DMS53 treated with DMSO at 0.1 percent for 48 hours (cell line): ENCODE results near the gene DNAJB13.

Source experiments
- DNase-seq: peaks from one replicate; lab custom pipeline; 2025; ENCODE audit not compliant: unreplicated experiment; lab: John Stamatoyannopoulos, UW

Gene DNAJB13

DNA sequence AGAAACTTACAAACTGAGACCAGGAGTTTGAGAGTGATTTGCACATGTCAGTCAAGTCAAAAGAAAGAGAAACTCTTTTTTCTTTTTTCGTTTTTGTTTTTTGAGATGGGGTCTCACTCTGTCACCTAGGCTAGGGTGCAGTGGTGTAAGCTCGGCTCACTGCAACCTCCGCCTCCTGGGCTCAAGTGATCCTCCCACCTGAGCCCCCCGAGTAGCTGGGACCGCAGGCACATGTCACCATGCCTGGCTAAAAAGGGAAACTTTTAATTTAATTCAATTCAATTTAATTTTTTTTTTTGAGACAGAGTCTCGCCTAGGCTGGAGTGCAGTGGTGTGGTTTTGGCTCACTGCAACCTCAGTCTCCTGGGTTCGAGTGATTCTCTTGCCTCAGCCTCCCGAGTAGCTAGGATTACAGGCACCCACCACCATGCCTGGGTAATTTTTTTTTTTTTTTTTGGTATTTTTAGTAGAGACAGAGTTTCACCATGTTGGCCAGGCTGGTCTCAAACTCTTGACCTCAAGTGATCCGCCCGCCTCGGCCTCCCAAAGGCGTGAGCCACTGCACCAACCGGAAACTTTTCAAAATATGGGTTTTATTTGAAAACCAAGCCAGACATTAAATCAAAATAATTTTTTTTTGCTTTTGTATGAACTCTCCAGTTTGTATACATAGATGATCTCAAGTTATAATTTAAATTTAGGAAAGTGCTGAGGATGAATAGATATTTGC, 48.2 kb downstream of the DNAJB13 start:
- no peak for DNase-seq

DNA sequence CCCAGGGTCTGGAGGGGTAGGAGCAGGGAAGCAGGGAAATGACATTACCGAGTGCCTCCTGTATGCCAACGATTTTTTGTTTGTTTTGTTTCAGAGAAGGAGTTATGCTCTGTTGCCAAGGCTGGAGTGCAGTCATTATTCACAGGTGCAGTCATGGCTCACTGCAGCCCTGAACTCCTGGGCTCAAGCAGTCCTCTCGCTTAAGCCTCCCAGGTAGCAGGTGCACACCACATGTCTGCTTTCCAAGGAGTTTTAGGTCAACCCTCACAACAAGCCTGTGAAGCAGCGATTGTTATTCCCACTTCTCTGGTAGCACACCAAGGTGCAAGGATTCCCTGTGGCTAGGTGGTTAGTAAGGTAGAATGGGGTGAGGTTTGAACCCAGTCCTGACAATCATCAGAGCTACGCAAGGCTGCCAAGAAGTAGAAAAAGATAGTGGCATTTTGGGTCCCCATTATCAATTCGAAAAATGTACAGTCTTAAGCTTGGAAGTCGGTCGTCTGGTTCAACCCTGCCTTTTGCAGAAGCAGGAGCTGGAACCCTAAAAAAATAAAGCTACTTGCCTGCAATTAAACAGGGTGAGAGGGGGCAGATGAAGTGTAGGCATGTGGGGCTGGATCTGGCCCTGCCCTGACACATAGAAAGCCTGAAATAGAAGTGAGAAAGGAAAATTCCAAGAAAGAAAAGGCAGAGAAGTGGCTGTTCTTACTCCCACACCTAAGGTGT, 48.9 kb downstream of the DNAJB13 start:
- DNase-seq = peak; percentile 99

DNA sequence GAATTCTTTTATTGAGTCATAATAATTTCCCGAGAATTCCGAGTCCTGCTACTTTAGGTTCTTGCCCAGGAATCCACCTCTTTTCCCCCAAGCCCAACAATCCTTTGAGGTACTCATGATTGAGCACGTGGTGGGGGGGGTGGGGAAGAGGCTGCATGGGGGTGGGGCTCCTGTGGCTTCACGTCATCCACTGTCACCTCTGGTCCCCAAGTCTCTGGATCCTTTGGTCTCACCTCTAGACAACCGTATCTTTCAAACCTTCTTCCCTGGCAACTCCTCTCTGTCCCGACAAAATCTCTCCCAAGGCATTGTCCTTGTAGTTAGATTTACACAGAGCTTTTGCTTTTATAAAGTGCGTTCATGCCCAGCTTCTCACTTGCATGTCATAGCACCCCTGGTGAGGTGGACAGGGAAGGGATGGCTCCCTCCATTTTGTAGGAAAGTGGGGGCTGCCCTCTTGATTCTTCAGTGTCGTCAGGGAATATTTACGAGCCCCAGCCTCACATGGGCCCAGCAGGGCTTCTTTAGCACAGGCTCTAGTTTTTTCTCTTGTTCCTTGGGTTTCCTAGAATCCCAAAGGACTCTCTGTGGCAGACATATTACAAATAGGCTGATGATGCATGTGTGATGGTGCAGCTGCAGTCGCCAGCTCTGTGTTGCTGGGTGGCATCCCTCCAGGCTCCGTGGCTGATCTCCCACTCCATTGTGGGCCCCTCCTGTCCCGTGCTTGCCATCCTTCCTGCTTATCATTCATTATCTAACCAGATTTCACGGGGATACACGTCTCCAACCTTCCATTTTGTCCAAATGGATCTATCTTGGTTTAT, 49.7 kb downstream of the DNAJB13 start:
- DNase-seq = no peak

DNA sequence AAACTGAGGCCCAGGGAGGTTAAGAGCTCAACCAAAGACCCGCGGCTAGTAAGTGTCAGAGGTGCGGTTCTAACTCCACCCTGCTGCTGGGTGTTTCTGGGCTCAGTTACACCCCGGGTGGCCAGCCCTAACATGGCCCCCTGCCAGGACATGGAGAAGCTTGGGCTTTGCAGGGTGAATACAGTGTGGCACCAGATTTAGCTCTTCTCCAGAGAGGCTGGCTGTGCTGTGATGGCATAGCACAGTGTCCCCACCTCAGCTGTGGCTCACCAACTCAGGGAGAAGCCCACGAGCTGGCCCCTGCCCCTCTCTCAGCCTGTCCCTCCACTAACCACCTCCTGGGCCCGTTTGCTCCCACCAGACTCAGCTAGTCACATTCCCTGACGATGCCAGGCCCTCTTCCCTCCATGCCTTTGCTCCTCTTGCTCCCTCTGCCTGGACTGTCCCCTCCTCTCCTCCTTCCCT, 51.0 kb downstream of the DNAJB13 start:
- DNase-seq = no peak

DNA sequence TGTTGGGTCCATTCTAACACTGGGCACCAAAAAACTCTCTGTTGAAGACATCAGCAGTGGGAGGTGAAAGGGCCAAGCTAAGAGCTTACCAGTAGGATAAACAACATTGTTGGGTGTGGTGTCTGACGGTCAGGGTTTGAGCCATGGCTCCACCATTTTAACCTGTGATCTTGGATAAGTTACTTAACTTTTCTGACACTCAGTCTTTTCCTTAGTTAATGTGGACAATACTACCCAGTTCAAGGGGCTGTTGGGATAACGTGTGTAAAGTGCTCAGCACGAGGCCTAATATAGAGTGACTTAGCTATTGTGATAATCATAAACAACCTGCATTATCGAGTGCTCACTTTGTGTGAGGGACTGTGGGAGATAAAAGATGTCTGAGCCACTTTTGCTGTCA, 52.0 kb downstream of the DNAJB13 start:
- no peak for DNase-seq

DNA sequence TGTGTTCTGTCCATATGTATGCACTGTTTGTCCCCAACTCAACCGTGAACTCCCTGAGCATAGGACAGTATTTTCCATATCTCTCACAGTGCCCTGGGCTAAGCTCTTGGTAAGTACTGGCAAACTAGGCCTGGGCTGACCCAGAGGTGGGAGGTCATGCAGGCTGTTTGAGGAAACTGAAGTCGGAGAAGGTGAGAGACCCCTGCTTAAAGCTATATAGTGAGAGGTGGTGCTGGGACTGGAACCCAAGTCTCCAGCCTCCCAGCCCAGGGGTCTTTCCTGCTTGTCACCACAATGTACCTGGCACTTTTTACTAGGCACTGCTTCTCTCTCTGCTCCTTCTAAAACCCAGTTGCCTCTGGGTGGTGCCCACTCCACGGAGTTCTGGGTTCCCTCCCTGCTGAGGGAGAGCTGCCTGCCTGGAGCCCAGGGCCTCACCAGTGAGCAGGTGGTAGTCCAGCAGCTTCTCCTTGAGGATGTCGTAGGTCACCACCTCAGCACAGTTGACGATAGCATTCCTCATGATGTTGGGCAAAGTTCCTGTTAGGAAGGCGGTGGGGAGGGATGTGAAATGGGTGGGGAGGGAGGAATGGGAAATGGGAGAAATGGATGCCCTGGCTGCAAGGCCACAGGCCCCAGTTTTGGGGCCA, 53.3 kb downstream of the DNAJB13 start:
- no peak for DNase-seq

DNA sequence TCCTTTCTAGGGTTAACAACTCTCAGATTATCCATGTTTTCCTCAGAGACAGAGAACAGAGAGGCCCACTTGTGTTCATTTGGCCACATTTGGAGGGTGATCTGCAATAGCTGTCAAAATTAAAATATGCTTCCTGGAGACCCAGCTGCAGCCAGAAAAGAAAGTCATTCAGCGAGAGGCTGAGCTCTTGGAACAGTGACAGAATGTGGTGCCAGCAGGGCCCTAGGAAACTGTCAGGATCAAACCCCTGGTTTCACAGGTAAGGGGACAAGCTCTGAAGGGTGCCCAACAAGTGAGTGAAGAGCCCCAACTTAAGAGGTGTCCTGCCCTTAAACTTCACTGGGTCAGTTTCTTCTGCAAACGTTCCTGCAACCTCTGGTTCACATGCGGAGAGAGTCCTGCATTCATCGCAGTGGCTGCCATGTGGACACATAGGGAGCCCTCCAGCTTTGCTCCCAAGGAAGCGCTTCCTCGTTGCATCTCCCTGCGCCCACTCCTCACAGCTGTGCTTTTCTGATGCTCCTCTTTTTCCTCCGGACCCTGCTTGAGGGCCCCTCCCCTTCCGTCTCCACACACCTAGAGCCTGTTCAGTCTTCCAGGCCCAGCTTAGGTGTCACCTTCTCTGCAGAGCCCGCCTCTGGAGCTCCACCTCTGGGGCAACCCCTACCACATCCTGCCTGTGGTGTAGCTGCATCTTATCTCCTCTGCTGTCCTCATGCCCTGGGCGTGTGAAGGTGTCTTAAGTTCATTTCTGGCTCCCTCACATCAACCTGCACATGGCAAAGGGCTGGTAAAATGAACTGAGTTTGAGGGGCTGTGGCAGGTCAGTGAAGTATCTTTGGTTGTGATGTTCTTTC, 54.2 kb downstream of the DNAJB13 start:
- no peak for DNase-seq

DNA sequence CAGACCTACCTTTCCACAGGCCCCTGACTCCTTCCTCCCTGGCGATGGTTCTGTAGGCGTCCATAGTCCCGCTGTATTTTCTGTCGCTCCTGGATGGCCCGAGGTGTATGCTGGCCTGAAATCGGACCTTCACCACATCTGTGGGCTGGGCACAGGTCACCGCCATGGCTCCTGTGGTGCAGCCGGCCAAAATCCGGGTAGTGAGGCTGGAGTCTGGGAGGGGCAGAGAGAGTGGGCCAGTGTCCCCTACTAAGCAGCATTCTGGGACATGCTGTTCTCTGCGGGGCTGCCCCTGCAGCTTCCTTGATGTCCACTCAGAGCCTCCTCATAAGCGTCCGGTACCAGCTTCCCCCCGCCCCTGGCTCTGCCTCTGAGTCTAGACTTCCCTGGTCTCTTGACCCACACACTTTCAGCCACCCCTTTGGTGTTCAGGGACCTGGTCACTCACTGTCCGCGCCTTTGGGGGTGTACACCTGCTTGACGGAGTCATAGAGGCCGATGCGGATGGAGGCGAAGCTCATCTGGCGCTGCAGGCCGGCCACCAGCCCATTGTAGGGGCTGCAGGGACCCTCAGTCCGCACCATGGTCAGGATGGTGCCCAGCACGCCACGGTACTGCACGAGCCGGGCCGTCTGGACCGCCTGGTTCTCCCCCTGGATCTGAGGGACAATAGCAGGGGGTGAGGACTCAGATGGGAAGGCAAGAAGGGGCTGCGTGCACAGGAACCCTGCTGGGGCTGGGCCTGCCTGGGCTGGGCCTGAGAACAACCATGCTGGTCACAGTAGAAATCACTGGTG, 55.1 kb downstream of the DNAJB13 start:
- no peak for DNase-seq

DNA sequence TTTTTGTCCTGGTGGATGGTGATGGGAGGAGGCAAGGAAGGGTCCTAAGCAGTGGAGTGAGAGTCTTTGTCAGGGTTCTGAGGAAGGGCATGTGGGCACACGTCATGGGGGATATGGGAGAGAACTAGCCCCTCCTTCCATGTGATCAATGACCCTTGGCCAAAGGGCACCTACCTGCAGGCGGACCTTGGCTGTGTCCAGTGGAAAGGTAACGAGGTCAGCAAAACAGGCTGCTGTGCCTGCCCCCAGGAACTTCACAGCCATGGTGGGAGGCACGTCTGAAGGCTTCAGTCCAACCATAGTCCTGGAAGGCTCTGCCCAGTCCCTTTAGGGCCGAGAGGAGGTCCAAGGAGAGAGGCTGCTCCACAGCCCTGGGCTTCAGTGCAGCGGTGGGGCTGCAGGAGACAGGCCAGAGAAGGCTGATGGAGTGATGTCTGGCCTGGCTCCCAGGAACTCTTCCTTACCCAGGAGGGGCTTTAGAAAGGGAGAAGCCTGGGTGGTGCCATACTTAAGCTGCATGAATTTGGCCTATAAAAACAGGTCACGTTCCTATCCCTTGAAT, 56.0 kb downstream of the DNAJB13 start:
- DNase-seq = no peak

DNA sequence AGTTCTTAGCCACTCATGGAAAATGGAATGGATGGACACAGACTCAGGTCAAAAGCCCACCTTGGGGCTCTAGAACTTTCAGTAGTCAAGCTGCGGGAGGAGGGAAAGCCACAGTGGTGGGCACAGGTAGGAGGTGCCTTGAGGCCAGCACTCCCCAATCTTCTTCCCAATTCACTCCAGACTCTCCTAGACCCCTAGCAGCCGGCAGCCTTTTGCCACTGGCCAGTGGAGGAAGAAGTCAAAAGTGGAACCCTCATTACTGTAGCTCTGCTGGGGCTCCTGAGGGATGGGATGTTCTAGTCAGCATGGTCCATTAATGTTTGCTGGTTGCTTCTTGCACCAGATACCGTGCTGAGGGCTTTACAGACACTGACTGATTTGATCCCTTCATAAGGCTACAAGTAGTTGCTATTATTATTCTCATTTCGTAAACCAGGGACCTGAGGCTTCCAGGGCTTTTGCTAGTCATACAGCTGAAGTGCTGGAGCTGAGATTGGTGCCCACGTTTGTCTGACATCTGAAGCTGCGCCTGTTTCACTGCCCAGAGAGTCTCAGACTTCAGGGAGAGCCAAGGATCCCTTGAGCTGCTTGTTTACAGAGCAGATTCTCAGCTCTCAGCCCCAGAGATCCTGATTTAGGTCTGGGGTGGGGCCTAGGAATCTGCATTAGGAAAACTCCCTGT, 57.0 kb downstream of the DNAJB13 start:
- no peak for DNase-seq

DNA sequence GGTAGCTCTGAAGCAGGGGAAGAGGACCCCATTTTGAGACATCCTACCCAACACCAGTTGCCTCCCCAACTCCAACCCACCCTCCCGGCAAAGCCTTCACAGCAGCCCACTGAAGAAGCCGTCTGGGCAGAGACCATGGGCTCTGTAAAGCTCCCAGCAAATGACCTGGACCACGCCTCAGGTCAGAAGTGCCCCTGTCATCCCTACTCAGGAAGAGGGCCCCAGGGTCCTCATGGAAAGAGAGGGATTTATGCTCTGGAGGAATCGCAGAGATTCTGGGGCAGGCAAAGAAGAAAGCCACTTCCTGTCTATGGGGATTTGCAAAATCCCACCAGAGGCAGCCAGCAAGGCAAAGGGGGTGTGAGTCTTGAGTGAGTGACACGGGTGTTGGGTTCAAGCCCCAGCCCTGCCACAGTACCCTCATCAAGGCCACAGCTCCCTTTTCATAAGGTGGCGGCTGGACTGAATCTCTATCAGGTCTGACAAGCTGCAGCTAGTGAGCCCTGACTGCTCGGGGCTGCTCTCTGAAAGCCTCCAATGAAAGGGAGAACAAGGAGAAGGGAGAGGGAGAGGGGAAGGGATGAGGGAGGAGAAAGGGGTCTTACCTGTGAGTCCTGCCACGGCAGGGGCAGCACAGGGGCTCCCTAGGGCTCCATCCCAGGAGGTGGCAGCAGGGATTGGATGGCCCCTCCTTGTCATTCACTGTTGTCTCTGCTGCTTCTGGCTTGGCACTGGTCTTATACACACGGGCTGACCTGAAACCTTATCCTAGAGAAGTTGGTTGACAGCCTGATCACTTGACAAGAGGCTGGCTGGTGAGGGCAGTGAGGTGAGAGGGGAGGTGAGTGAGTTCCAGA, 57.8 kb downstream of the DNAJB13 start, which contains the start of gene UCP3:
Gene UCP3, minus strand, starts transcription at position 713 of the 857 bp plus-strand sequence. CDS start 2,043 bp downstream, outside the sequence.
- DNase-seq = peak; percentile 67

DNA sequence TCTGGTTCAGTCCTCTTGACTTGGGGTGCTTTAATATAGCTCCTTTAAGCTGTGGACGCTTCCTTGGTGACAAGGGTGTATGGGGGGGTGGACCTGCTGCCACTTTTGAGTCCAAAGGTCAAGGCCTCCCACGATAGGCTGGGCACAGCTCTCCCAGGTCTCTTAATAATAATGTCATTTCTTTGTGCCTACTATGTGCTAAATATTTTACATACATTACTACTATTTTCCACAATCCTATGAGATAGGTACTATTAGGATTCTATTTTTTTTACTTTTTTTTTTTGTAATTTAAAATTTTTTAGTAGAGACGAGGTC, 58.4 kb downstream of the DNAJB13 start:
- DNase-seq = no peak

DNA sequence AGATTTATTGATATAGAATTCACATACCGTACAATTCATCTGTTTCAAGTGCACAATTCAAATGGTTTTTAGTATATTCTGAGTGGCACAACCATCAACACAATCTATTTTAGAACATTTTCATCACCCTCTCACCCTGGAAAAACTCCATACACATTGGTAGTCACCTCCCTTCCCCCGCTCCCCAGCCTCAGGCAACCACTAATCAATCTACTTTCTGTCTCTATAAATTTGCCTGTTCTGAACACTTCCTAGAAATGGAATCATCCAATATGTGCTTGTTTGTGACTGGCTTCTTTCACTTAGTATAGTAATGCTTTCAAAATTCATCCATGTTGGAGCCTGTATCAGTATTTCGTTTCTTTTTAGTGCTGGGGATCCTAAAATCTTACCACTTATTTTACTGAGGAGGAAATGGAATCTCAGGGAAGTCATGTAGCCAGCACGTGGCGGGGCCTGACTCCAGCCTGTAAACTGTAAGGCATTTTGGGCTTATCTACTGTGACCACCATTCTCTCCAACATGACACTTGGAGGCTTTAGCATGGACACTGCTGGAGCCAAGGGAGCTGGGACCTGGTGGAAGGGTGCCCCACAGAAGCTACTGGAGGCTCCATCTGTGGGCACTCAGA, 59.0 kb downstream of the DNAJB13 start:
- no peak for DNase-seq

DNA sequence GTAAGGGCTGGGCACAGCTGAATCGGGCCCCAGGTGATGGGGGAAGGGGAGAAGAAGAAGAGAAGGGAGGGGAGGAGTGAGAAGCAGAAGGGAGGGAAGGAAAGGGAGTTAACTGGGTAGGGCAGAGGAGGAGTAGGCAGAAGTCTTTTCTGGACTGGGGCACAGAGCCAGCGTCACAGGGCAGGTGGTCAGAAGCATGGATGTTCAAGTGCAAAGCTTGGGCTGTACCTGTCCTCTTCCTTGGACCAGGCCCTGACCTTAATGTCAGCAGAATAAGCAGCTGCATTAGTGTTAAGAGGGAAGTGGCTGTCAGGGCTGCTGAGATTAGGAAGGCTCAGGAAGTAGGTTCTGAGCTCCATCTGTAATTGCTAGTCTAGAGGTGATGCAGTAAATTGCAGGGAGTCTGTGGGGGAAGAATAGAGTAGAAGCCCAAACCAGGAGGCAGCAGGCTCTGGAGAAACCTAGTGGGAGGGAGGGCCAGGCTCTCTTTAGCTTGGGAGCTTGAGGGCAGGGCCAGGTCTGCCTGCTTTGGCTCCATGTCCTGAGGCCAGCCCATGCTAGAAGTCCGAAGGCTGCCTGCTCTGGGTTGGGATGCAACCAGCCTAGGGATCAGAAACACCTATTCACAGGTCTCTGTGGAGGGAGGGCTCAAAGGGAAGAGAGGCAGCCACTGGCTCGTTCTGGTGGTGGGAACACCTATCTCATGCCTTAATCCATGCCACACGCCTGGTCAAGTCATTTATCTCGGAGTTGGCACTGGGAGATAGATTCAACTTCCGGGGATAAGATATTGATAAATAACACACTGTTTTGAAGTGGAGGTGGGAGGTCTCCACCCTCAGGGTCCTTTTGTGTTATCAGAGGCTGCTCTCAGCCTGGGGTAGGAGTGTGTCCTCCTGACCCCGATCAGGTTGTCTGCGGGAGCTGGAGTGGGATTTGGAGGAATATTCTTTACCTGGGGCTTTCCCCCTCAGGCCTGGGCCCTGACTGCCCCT, 59.8 kb downstream of the DNAJB13 start:
- DNase-seq = no peak

DNA sequence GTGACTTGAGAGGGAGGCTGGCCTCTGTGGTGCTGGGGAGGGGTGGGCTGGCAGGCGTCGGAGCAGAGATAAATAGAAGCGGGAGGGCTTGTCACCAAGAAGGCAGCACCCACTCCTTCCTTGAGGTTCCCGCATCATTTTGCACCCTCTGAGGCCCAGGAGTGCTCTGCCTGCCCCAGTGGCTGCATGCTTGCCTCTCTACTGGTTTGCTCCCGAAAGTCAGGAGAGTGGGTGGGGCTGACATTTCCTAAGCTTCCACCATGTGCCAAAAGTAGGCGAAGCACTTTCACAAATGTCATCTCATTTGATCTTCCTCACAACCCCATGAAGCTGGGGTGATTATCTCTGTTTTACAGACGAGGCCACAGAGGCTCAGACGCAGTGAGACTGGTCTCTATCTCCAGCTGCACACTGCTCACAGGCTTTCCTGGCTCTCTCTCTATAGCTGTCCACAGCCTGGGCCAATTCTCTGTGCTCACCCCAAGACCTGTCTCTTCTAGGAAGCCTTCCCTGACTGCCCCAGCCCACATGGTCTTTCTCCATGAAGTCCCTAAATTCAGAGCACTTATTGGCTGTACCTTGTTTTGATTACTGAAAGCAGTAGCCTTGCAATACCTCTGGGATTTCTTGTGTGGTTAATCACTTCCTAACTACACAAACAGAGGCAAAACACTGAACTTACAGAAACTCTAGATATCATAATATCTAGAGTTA, 60.7 kb downstream of the DNAJB13 start:
- no peak for DNase-seq
